WTC11 (cell line): ENCODE measurements around the gene COBLL1. TPM values are rescaled to one million over a fixed set of nuclear protein-coding genes. Genes with fewer than 3 reads are reported as not detected.

Experiments used
- ATAC-seq: fragments of 200-7000 bp; cut with Tn5 transposase; 2 replicates; pipeline ENCODE4 v1.10.0; 2021; ENCODE audit warnings: mild to moderate bottlenecking, moderate library complexity
- CTCF ChIA-PET: fragments of 300-600 bp; sonication (Branson Sonifier 250); formaldehyde crosslinking; loops from one replicate; lab custom pipeline; 2021; ENCODE audit warnings: antibody characterized with exemption; lab: Charles Lee
- POLR2A ChIA-PET: fragments of 350-600 bp; sonication (Branson Sonifier 250); formaldehyde crosslinking; loops from one replicate; lab custom pipeline; 2021; ENCODE audit warnings: antibody characterized with exemption; lab: Charles Lee
- DNase-seq: peaks from one replicate; pipeline ENCODE4 v3.0.0; 2021; ENCODE audit warnings: low spot score
- H3K27ac Mint-ChIP-seq: 2 replicates; pipeline ENCODE4 v1.8.0; 2021; ENCODE audit warnings: mixed read lengths
- H3K27me3 Mint-ChIP-seq: 2 replicates; pipeline ENCODE4 v1.8.0; 2021; ENCODE audit warnings: low read depth, mild to moderate bottlenecking, moderate library complexity, mixed read lengths
- H3K36me3 Mint-ChIP-seq: 2 replicates; pipeline ENCODE4 v1.8.0; 2021; ENCODE audit warnings: mixed read lengths
- H3K4me1 Mint-ChIP-seq: 2 replicates; pipeline ENCODE4 v1.8.0; 2022; ENCODE audit warnings: mixed read lengths
- H3K4me3 Mint-ChIP-seq: 2 replicates; pipeline ENCODE4 v1.8.0; 2021; ENCODE audit warnings: mild to moderate bottlenecking, moderate library complexity, mixed read lengths
- H3K9me3 Mint-ChIP-seq: 2 replicates; pipeline ENCODE4 v1.8.0; 2021; ENCODE audit warnings: mixed read lengths
- CREM ChIP-seq: sonication (generic); formaldehyde crosslinking; IDR thresholded peaks from 2 replicates; pipeline ENCODE4 v1.8.1; 2022; ENCODE audit warnings: mild to moderate bottlenecking, missing genetic modification reagents, moderate library complexity
- ETV6 ChIP-seq: sonication (generic); formaldehyde crosslinking; IDR thresholded peaks from 2 replicates; pipeline ENCODE4 v1.8.1; 2022; ENCODE audit warnings: mild to moderate bottlenecking, missing genetic modification reagents
- FOXK1 ChIP-seq: sonication (generic); formaldehyde crosslinking; IDR thresholded peaks from 2 replicates; pipeline ENCODE4 v1.8.0; 2022; ENCODE audit warnings: mild to moderate bottlenecking, moderate library complexity, missing genetic modification reagents
- IRF2 ChIP-seq: sonication (generic); formaldehyde crosslinking; IDR thresholded peaks from 2 replicates; pipeline ENCODE4 v1.8.0; 2022; ENCODE audit warnings: low read depth, missing genetic modification reagents, borderline replicate concordance
- NR1H2 ChIP-seq: sonication (generic); formaldehyde crosslinking; IDR thresholded peaks from 2 replicates; pipeline ENCODE4 v1.9.0; 2021; ENCODE audit warnings: mild to moderate bottlenecking, moderate library complexity, missing genetic modification reagents
- NR2C2 ChIP-seq: sonication (generic); formaldehyde crosslinking; IDR thresholded peaks from 2 replicates; pipeline ENCODE4 v1.8.0; 2022; ENCODE audit warnings: mild to moderate bottlenecking, missing genetic modification reagents
- TEAD4 ChIP-seq: sonication (generic); formaldehyde crosslinking; IDR thresholded peaks from 2 replicates; pipeline ENCODE4 v1.8.0; 2022; ENCODE audit warnings: mild to moderate bottlenecking, missing genetic modification reagents
- ZBTB21 ChIP-seq: sonication (generic); formaldehyde crosslinking; IDR thresholded peaks from 2 replicates; pipeline ENCODE4 v1.8.1; 2023; ENCODE audit warnings: mild to moderate bottlenecking, missing genetic modification reagents, borderline replicate concordance
- ZNF232 ChIP-seq: sonication (generic); formaldehyde crosslinking; IDR thresholded peaks from 2 replicates; pipeline ENCODE4 v1.8.0; 2022; ENCODE audit warnings: mild to moderate bottlenecking, missing genetic modification reagents
- ZNF396 ChIP-seq: fragments of 250-450 bp; sonication (Bioruptor Pico); IDR thresholded peaks from 2 replicates; pipeline ENCODE4 v1.8.0; 2021; ENCODE audit warnings: mild to moderate bottlenecking, moderate library complexity, borderline replicate concordance
- ZNF423 ChIP-seq: fragments of 250-450 bp; sonication (Bioruptor Pico); IDR thresholded peaks from 2 replicates; pipeline ENCODE4 v2.1.2; 2022; ENCODE audit warnings: mild to moderate bottlenecking, moderate library complexity
- ZNF671 ChIP-seq: fragments of 250-450 bp; sonication (Bioruptor Pico); IDR thresholded peaks from 2 replicates; pipeline ENCODE4 v1.8.0; 2021; ENCODE audit warnings: mild to moderate bottlenecking
- total RNA-seq: library from RNA; stranded (reverse); gene quantifications from 3 replicates; pipeline ENCODE4 v1.2.3, GENCODE V29; 2021
- TF ChIP-seq, protein P1 (sequence below): sonication (generic); formaldehyde crosslinking; IDR thresholded peaks from 2 replicates; pipeline ENCODE4 v1.8.1; 2022; ENCODE audit warnings: mild to moderate bottlenecking, moderate library complexity, missing genetic modification reagents
- TF ChIP-seq, protein P2 (sequence below): sonication (generic); formaldehyde crosslinking; IDR thresholded peaks from 2 replicates; pipeline ENCODE4 v1.8.1; 2022; ENCODE audit warnings: mild to moderate bottlenecking, missing genetic modification reagents, moderate library complexity, borderline replicate concordance
- TF ChIP-seq, protein P3 (sequence below): sonication (generic); formaldehyde crosslinking; IDR thresholded peaks from 2 replicates; pipeline ENCODE4 v1.8.1; 2023; ENCODE audit warnings: mild to moderate bottlenecking, missing genetic modification reagents
- TF ChIP-seq, protein P4 (sequence below): sonication (generic); formaldehyde crosslinking; IDR thresholded peaks from 2 replicates; pipeline ENCODE4 v1.8.0; 2023; ENCODE audit warnings: missing genetic modification reagents, mild to moderate bottlenecking, borderline replicate concordance
- TF ChIP-seq, protein P5 (sequence below): sonication (generic); formaldehyde crosslinking; conservative IDR thresholded peaks from 2 replicates; pipeline ENCODE4 v1.8.1; 2023; ENCODE audit warnings: mild to moderate bottlenecking, low read depth, missing genetic modification reagents, moderate library complexity
- TF ChIP-seq, protein P6 (sequence below): sonication (generic); formaldehyde crosslinking; IDR thresholded peaks from 2 replicates; pipeline ENCODE4 v1.8.1; 2023; ENCODE audit warnings: mild to moderate bottlenecking, missing genetic modification reagents, borderline replicate concordance

COBLL1 gene
- total RNA-seq, 1 experiment from 2014 or later, result 5.8 TPM

DNA sequence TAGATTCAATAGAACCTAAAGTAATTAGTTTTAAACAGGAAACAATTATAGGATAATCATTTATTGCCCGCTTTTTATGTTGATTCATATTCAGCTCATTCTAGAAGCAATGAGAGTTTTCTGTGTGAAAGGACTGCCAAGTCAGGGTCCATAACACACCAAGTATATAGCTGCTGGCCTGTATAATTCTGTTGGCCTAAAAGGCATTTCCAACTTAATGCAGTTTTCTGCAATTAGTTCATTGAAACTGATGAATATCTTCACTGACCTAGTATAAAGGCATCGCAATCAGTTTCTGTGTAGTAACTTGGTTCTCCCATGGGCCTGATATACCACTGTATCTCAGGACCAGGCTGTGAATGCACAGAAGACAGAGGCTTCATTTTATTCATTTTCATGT is 151.3 kb downstream of the COBLL1 start:
- POLR2A ChIA-PET, result no interaction called here
- ATAC-seq, result no peak
- Mint-ChIP-seq H3K27me3 (no peaks in the 10 kb centered on the region), H3K9me3 (no peaks in the 10 kb centered on the region), H3K4me3 (no peak overlapping the region), H3K27ac (no peak overlapping the region), H3K36me3 (no peaks in the 10 kb centered on the region), H3K4me1 (no peaks in the 10 kb centered on the region)
- no peak for DNase-seq
- TF ChIP-seq ZNF396 (CRISPR knock-in tag), result no peak
- no peak for TF ChIP-seq CREM (CRISPR knock-in tag)
- TF ChIP-seq NR1H2 (CRISPR knock-in tag), result no peak
- CTCF ChIA-PET, result no interaction called here

DNA sequence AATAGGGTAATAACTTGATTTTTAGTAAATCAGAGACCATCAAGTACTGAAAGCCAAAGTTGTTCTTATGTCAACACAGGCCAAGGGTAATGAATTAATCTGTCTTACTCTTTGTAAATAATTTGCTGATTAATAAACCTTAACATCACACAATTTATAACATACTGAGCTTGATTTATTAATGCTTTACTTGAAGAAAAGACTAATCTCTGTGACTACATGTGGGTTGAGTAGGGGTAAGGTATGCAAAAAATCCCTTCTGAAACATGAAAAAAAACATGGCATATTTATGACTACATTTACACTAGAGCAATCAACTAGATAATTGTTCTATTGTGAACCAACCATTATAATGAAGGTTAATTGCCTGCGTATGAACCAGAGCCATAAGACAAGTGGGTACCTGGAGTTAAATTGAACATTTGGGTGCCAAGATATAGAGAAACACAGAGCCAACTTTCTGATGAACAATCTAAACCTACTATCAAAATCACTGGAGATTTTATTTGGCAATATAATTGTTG is 152.7 kb downstream of the COBLL1 start:
- Mint-ChIP-seq H3K9me3 (no peaks in the 10 kb centered on the region), H3K4me3 (no peak overlapping the region), H3K27me3 (no peaks in the 10 kb centered on the region), H3K27ac (no peak overlapping the region), H3K4me1 (no peaks in the 10 kb centered on the region), H3K36me3 (no peaks in the 10 kb centered on the region)
- POLR2A ChIA-PET, result no interaction called here
- ATAC-seq (no peak), DNase-seq (no peak)
- CTCF ChIA-PET, result no interaction called here
- TF ChIP-seq, protein P1, sequence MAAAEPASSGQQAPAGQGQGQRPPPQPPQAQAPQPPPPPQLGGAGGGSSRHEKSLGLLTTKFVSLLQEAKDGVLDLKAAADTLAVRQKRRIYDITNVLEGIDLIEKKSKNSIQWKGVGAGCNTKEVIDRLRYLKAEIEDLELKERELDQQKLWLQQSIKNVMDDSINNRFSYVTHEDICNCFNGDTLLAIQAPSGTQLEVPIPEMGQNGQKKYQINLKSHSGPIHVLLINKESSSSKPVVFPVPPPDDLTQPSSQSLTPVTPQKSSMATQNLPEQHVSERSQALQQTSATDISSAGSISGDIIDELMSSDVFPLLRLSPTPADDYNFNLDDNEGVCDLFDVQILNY, result no peak
- TF ChIP-seq, protein P2, sequence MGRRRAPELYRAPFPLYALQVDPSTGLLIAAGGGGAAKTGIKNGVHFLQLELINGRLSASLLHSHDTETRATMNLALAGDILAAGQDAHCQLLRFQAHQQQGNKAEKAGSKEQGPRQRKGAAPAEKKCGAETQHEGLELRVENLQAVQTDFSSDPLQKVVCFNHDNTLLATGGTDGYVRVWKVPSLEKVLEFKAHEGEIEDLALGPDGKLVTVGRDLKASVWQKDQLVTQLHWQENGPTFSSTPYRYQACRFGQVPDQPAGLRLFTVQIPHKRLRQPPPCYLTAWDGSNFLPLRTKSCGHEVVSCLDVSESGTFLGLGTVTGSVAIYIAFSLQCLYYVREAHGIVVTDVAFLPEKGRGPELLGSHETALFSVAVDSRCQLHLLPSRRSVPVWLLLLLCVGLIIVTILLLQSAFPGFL (CRISPR knock-in tag), result no peak
- TF ChIP-seq ZBTB21 (CRISPR knock-in tag), result no peak
- no peak for TF ChIP-seq NR2C2 (CRISPR knock-in tag)
- no peak for TF ChIP-seq FOXK1 (CRISPR knock-in tag)
- TF ChIP-seq, protein P3, sequence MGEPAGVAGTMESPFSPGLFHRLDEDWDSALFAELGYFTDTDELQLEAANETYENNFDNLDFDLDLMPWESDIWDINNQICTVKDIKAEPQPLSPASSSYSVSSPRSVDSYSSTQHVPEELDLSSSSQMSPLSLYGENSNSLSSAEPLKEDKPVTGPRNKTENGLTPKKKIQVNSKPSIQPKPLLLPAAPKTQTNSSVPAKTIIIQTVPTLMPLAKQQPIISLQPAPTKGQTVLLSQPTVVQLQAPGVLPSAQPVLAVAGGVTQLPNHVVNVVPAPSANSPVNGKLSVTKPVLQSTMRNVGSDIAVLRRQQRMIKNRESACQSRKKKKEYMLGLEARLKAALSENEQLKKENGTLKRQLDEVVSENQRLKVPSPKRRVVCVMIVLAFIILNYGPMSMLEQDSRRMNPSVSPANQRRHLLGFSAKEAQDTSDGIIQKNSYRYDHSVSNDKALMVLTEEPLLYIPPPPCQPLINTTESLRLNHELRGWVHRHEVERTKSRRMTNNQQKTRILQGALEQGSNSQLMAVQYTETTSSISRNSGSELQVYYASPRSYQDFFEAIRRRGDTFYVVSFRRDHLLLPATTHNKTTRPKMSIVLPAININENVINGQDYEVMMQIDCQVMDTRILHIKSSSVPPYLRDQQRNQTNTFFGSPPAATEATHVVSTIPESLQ (CRISPR knock-in tag), result no peak
- TF ChIP-seq ZNF232 (CRISPR knock-in tag), result no peak
- TF ChIP-seq, protein P4, sequence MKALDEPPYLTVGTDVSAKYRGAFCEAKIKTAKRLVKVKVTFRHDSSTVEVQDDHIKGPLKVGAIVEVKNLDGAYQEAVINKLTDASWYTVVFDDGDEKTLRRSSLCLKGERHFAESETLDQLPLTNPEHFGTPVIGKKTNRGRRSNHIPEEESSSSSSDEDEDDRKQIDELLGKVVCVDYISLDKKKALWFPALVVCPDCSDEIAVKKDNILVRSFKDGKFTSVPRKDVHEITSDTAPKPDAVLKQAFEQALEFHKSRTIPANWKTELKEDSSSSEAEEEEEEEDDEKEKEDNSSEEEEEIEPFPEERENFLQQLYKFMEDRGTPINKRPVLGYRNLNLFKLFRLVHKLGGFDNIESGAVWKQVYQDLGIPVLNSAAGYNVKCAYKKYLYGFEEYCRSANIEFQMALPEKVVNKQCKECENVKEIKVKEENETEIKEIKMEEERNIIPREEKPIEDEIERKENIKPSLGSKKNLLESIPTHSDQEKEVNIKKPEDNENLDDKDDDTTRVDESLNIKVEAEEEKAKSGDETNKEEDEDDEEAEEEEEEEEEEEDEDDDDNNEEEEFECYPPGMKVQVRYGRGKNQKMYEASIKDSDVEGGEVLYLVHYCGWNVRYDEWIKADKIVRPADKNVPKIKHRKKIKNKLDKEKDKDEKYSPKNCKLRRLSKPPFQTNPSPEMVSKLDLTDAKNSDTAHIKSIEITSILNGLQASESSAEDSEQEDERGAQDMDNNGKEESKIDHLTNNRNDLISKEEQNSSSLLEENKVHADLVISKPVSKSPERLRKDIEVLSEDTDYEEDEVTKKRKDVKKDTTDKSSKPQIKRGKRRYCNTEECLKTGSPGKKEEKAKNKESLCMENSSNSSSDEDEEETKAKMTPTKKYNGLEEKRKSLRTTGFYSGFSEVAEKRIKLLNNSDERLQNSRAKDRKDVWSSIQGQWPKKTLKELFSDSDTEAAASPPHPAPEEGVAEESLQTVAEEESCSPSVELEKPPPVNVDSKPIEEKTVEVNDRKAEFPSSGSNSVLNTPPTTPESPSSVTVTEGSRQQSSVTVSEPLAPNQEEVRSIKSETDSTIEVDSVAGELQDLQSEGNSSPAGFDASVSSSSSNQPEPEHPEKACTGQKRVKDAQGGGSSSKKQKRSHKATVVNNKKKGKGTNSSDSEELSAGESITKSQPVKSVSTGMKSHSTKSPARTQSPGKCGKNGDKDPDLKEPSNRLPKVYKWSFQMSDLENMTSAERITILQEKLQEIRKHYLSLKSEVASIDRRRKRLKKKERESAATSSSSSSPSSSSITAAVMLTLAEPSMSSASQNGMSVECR (CRISPR knock-in tag), result no peak
- no peak for TF ChIP-seq TEAD4 (CRISPR knock-in tag)
- TF ChIP-seq, protein P5, sequence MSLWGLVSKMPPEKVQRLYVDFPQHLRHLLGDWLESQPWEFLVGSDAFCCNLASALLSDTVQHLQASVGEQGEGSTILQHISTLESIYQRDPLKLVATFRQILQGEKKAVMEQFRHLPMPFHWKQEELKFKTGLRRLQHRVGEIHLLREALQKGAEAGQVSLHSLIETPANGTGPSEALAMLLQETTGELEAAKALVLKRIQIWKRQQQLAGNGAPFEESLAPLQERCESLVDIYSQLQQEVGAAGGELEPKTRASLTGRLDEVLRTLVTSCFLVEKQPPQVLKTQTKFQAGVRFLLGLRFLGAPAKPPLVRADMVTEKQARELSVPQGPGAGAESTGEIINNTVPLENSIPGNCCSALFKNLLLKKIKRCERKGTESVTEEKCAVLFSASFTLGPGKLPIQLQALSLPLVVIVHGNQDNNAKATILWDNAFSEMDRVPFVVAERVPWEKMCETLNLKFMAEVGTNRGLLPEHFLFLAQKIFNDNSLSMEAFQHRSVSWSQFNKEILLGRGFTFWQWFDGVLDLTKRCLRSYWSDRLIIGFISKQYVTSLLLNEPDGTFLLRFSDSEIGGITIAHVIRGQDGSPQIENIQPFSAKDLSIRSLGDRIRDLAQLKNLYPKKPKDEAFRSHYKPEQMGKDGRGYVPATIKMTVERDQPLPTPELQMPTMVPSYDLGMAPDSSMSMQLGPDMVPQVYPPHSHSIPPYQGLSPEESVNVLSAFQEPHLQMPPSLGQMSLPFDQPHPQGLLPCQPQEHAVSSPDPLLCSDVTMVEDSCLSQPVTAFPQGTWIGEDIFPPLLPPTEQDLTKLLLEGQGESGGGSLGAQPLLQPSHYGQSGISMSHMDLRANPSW (CRISPR knock-in tag), result no peak
- no peak for TF ChIP-seq ZNF423
- no peak for TF ChIP-seq IRF2 (CRISPR knock-in tag)
- TF ChIP-seq CREM (CRISPR knock-in tag), result no peak
- TF ChIP-seq ZNF671, result no peak
- TF ChIP-seq, protein P6, sequence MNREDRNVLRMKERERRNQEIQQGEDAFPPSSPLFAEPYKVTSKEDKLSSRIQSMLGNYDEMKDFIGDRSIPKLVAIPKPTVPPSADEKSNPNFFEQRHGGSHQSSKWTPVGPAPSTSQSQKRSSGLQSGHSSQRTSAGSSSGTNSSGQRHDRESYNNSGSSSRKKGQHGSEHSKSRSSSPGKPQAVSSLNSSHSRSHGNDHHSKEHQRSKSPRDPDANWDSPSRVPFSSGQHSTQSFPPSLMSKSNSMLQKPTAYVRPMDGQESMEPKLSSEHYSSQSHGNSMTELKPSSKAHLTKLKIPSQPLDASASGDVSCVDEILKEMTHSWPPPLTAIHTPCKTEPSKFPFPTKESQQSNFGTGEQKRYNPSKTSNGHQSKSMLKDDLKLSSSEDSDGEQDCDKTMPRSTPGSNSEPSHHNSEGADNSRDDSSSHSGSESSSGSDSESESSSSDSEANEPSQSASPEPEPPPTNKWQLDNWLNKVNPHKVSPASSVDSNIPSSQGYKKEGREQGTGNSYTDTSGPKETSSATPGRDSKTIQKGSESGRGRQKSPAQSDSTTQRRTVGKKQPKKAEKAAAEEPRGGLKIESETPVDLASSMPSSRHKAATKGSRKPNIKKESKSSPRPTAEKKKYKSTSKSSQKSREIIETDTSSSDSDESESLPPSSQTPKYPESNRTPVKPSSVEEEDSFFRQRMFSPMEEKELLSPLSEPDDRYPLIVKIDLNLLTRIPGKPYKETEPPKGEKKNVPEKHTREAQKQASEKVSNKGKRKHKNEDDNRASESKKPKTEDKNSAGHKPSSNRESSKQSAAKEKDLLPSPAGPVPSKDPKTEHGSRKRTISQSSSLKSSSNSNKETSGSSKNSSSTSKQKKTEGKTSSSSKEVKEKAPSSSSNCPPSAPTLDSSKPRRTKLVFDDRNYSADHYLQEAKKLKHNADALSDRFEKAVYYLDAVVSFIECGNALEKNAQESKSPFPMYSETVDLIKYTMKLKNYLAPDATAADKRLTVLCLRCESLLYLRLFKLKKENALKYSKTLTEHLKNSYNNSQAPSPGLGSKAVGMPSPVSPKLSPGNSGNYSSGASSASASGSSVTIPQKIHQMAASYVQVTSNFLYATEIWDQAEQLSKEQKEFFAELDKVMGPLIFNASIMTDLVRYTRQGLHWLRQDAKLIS (CRISPR knock-in tag), result no peak
- TF ChIP-seq ETV6 (CRISPR knock-in tag), result no peak
